GM12801 (cell line): ENCODE results near the gene HOXD11.

Source experiments
- TF ChIP-seq, protein P1 (sequence below): IDR thresholded peaks from one replicate; pipeline ENCODE4 v1.5.1; 2011; ENCODE audit warnings: control low read depth; ENCODE audit not compliant: insufficient read length; ENCODE audit errors: extremely low read depth

HOXD11 gene

DNA sequence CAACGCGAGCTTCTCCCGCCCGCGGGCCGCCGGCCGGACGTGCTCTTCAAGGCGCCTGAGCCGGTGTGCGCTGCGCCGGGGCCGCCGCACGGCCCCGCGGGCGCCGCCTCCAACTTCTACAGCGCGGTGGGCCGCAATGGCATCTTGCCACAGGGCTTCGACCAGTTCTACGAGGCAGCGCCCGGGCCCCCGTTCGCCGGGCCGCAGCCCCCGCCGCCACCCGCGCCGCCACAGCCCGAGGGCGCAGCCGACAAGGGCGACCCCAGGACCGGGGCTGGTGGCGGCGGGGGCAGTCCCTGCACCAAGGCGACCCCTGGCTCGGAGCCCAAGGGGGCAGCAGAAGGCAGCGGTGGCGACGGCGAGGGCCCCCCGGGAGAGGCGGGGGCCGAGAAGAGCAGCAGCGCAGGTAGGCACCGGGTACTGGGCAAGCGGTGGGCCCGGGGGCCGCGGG, 676 bp downstream of the HOXD11 start:
- TF ChIP-seq, protein P1, sequence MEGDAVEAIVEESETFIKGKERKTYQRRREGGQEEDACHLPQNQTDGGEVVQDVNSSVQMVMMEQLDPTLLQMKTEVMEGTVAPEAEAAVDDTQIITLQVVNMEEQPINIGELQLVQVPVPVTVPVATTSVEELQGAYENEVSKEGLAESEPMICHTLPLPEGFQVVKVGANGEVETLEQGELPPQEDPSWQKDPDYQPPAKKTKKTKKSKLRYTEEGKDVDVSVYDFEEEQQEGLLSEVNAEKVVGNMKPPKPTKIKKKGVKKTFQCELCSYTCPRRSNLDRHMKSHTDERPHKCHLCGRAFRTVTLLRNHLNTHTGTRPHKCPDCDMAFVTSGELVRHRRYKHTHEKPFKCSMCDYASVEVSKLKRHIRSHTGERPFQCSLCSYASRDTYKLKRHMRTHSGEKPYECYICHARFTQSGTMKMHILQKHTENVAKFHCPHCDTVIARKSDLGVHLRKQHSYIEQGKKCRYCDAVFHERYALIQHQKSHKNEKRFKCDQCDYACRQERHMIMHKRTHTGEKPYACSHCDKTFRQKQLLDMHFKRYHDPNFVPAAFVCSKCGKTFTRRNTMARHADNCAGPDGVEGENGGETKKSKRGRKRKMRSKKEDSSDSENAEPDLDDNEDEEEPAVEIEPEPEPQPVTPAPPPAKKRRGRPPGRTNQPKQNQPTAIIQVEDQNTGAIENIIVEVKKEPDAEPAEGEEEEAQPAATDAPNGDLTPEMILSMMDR = no peak

DNA sequence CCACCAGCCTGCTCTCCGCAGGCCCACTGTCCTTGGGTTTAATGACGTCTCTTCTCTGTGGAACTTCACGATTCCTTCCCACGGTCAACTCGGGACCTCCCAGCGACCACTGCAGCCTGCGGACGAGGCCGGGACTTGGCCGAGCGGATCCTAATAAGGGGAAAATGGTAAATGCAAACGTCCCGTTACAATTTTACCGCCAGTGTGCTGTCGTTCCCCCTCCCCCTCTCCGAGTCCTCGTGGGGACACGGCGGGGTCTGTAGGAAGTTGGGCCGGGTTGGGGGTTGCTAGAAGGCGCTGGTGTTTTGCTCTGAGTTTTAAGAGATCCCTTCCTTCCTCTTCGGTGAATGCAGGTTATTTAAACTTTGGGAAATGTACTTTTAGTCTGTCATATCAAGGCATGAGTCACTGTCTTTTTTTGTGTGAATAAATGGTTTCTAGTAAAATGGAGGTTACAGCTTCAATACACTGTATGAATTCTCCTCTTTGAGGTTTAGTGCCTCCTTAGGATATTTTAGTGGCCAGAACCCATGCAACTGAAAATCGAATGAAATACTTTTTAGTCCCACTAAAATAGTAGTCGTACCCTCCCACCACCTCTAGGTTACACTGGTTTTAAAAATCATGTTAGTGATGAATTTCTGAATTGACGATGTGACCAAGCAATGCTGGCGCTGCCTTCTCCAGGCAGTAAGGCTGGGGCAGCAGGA, 2.3 kb downstream of the HOXD11 start:
- TF ChIP-seq, protein P1 = no peak

DNA sequence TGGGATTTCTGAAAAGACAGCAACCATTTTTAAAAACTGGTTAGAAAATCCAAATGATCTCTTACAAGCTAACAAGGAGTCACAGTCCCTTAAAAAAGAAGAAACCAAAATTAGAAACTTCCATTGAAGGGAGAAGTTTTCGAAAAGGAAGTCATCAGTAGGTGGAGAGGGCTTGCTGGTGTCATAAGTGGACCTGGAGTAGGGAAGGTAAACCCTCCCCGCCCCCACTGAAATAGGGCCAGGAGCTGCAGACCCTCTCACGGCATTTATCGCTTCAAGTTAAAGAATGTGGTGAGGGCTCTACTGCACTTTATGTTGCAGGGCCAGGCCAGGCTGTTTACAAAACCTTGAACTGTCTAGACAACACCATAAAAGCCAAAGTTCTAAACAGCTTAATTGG, 2.9 kb downstream of the HOXD11 start:
- TF ChIP-seq, protein P1 = no peak

DNA sequence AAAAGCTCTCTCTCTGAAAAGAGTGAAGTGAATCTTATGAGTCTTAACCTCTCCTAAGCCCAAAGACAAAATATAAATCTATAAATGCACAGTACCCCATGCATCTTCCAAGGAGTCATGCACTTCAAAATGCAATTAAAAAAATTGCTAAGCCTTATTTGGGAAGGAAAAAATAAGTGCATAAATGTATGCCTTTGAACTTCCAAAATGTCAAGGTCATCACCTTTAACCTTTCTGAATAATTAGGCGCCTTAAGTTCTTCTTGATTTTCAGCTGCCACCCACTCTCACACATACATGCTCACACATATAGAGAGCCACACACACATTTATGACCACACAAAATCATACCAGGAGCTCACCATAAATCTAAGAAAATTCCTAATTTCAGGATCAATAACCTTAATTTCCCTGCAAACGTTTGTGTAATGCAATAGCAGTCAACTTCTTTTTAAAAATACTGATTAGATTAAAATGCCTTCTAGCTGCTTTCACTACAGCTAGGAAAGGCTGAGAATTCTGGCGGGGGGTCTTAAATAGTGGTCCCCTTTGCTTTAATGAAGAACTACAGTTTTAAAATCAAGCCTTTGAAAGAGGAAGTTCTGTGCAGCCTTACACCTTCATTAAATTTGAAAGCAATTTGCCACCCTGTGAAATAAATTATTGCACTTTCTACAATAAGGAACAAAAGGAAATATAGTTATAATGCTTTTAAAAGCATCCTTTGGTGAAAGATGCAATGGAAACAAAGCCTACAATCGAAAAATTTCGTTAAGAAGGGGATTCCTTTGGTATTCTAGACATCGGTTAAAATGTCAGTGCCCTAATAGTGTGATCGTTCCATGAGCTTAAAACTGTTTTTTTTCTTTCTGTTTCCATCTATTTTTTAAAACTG, 3.6 kb downstream of the HOXD11 start:
- TF ChIP-seq, protein P1 = no peak

DNA sequence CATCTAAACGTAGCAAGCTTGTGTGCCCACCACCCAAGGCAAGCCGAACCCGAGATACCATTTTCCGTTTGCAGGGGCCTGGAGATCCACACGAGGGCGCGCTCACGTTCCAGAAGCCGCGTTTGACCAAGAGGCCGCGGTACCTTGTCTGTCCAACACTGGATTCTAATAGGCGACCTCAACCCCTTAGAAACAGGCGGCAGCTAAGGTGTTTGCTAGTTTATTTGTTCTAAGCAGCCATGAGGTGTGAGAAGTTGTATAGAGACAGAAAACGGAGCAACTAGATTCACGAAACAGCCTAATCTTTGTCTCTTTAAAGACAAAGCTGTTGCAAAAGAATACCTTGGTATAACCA, 4.2 kb downstream of the HOXD11 start:
- TF ChIP-seq, protein P1 = no peak

DNA sequence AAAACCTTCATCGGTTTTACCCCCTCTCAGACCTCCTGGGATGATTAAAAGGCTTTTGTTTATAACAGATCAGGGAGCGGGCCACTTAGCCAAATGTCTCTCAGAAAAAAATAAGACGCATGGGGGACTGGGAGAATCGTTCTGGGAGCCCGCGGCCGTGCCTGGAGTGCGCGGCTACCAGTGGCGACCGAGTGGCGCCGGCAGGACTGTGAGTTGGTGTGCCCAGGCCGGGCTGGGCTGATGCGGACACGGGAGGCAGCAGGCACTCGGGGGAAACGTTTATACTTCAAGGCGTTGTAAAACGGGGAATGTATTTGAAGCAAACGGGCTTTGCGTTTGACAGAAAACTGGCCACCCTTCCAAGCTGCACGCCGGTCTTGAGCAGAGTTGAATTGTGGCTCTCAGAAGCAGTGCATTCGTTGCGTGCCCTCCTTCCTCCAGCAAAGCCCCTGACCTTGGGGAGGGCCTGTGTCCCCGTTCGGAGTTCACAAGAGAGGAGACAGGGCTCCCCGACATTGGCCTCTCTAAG, 4.8 kb downstream of the HOXD11 start:
- TF ChIP-seq, protein P1 = no peak
